ENCODE data around the gene UIMC1.

Gene UIMC1

GRCh38 chr5:176879663-176880361 is 126.8 kb downstream of the UIMC1 start:
- Histone ChIP-seq H3K79me2 (no peaks in the 10 kb centered on the region), H3K4me2 (ENCODE audit: low read length) (no peak overlapping the region), H3K36me3 (ENCODE audit: control insufficient read depth, insufficient read depth, low read length) (no peaks in the 10 kb centered on the region), H2AFZ (no peak overlapping the region), H3K9ac (no peak overlapping the region), H3K9me3 (ENCODE audit: control insufficient read depth, low read length) (no peaks in the 10 kb centered on the region), H3K4me3 (ENCODE audit: low read depth, low read length) (no peak overlapping the region), H3K4me1 (no peaks in the 10 kb centered on the region), H3K27ac (no peak overlapping the region), H3K27me3 (ENCODE audit: control insufficient read depth, insufficient read depth, low read length) (no peaks in the 10 kb centered on the region)
- no peak for TF ChIP-seq CTCF (IDR thresholded peaks at IDR 0.05)

- no peaks in the 10 kb centered on the region for H3K27me3 ChIP-seq (ENCODE audit: control insufficient read depth, insufficient read depth, low read length)
- no peaks in the 10 kb centered on the region for H3K36me3 ChIP-seq (ENCODE audit: control insufficient read depth, insufficient read depth, low read length)
- no peak overlapping the region for H3K27ac ChIP-seq
- TF ChIP-seq CTCF (IDR thresholded peaks at IDR 0.05) = no peak
- no peak overlapping the region for H3K9ac ChIP-seq
- H3K4me2 ChIP-seq (ENCODE audit: low read length) = no peak overlapping the region
- no peaks in the 10 kb centered on the region for H3K79me2 ChIP-seq
- no peak overlapping the region for H2AFZ ChIP-seq
- H3K4me1 ChIP-seq = no peaks in the 10 kb centered on the region
- H3K4me3 ChIP-seq (ENCODE audit: low read depth, low read length) = no peak overlapping the region
- no peaks in the 10 kb centered on the region for H3K9me3 ChIP-seq (ENCODE audit: control insufficient read depth, low read length)
These were observed 127.5 kb downstream of the UIMC1 start for GRCh38 chr5:176878906-176879662.

- Histone ChIP-seq H3K36me3 (ENCODE audit: control insufficient read depth, insufficient read depth, low read length) (no peaks in the 10 kb centered on the region), H3K9ac (no peak overlapping the region), H3K4me1 (no peaks in the 10 kb centered on the region), H3K4me2 (ENCODE audit: low read length) (no peak overlapping the region), H3K27ac (no peak overlapping the region), H3K79me2 (no peaks in the 10 kb centered on the region), H3K9me3 (ENCODE audit: control insufficient read depth, low read length) (no peaks in the 10 kb centered on the region), H3K4me3 (ENCODE audit: low read depth, low read length) (no peak overlapping the region), H3K27me3 (ENCODE audit: control insufficient read depth, insufficient read depth, low read length) (no peaks in the 10 kb centered on the region), H2AFZ (no peak overlapping the region)
- no peak for TF ChIP-seq CTCF (IDR thresholded peaks at IDR 0.05)
These were observed 128.1 kb downstream of the UIMC1 start for GRCh38 chr5:176878463-176878862.

- Histone ChIP-seq H3K9me3 (ENCODE audit: control insufficient read depth, low read length) (no peaks in the 10 kb centered on the region), H3K36me3 (ENCODE audit: control insufficient read depth, insufficient read depth, low read length) (no peaks in the 10 kb centered on the region)
These were observed 128.7 kb downstream of the UIMC1 start for GRCh38 chr5:176877793-176878331.

More at GRCh38 chr5:176877793-176878331, 128.7 kb downstream of the UIMC1 start:
- H3K4me1 ChIP-seq = no peaks in the 10 kb centered on the region
- no peak overlapping the region for H2AFZ ChIP-seq
- H3K79me2 ChIP-seq = no peaks in the 10 kb centered on the region
- no peak overlapping the region for H3K27ac ChIP-seq
- no peak for TF ChIP-seq CTCF (IDR thresholded peaks at IDR 0.05)
- no peak overlapping the region for H3K4me2 ChIP-seq (ENCODE audit: low read length)
- H3K27me3 ChIP-seq (ENCODE audit: control insufficient read depth, insufficient read depth, low read length) = no peaks in the 10 kb centered on the region
- no peak overlapping the region for H3K9ac ChIP-seq
- no peak overlapping the region for H3K4me3 ChIP-seq (ENCODE audit: low read depth, low read length)

All from parathyroid adenoma (tissue), 2 donors.